Thoracic aorta (tissue), 2 donors: ENCODE measurements around the gene RPRML. TPM values are rescaled to one million over a fixed set of nuclear protein-coding genes. Genes with fewer than 3 reads are reported as not detected.
A peak's percentile ranks its signal among the peaks of the same experiment; 100 is the strongest.
"Not testable (repeated sequence)": the region's sequence is repeated elsewhere in the genome, so short reads cannot be mapped to it uniquely, and the experiment has no call there.

Experiments used
- ATAC-seq: fragments of 150-250 bp; one replicate; pipeline ENCODE4 v1.8.0; 2017; ENCODE audit warnings: low read depth; ENCODE audit not compliant: insufficient number of reproducible peaks, low FRiP score
- DNase-seq: peaks from one replicate; pipeline ENCODE4 v3.0.0-alpha.2; 2020; ENCODE audit warnings: low spot score
- H3K27ac ChIP-seq, 2 donors: fragments of 200-600 bp; sonication (generic); 1 replicate in 1 of 2; 2 replicates in 1 of 2; pipeline ENCODE4 v1.5.1; 2016; ENCODE audit warnings: mild to moderate bottlenecking in 2 of 2, moderate library complexity in 2 of 2
- H3K27me3 ChIP-seq: fragments of 200-600 bp; sonication (generic); replicated peaks from 2 replicates; pipeline ENCODE4 v1.6.0; 2016; ENCODE audit warnings: mild to moderate bottlenecking; ENCODE audit not compliant: insufficient read depth
- H3K36me3 ChIP-seq: fragments of 200-600 bp; sonication (generic); one replicate; pipeline ENCODE4 v1.5.1; 2016
- H3K4me1 ChIP-seq, 2 donors: fragments of 200-600 bp; sonication (generic); 1 replicate in 1 of 2; 2 replicates in 1 of 2; pipeline versions ENCODE4 v1.5.1 to v1.6.0; 2016; ENCODE audit warnings: low read depth in 2 of 2, mild to moderate bottlenecking in 1 of 2; ENCODE audit not compliant: control insufficient read depth in 1 of 2
- H3K4me3 ChIP-seq: fragments of 200-600 bp; sonication (generic); 2 replicates; pipeline ENCODE4 v1.5.1; 2016; ENCODE audit warnings: mild to moderate bottlenecking
- H3K9me3 ChIP-seq: fragments of 200-600 bp; sonication (generic); 2 replicates; pipeline ENCODE4 v1.5.1; 2016
- CTCF ChIP-seq: fragments of 200-600 bp; sonication (generic); IDR thresholded peaks from one replicate; pipeline ENCODE4 v1.5.1; 2019; ENCODE audit warnings: antibody characterized with exemption
- total RNA-seq, 2 donors: library from RNA; depleted of rRNA; stranded (reverse); fragments of >200 nt; gene quantifications; one replicate each; pipeline versions ENCODE4 v1.1.0 to v1.2.3, GENCODE V29; 2016

RPRML gene
- total RNA-seq, result not detected

- H3K9me3 ChIP-seq, result no peaks in the 10 kb centered on the region
- H3K4me1 ChIP-seq, result peaks cover 7 to 20% of the 10 kb centered on the region in 2 donors
- ATAC-seq, result no peak
- H3K4me3 ChIP-seq, result peak within 1 kb of the TSS; percentile 73
- peak; percentile 3 for TF ChIP-seq CTCF
- no peak for DNase-seq
- H3K36me3 ChIP-seq, result no peaks in the 10 kb centered on the region
- H3K27ac ChIP-seq, result no peak within 1 kb of the TSS
- peaks cover 5% of the 10 kb centered on the region for H3K27me3 ChIP-seq
Observed at GRCh38 chr17:46979147-46979863, at the start of gene RPRML. RPRML (minus strand) TSS chr17:46979253; CDS start chr17:46979007, 246 bp downstream.

- not testable (repeated sequence) for H3K4me3 ChIP-seq, DNase-seq, H3K27me3 ChIP-seq, ATAC-seq, H3K27ac ChIP-seq, H3K36me3 ChIP-seq, H3K9me3 ChIP-seq, H3K4me1 ChIP-seq
Observed at GRCh38 chr17:47016966-47017365, 37.9 kb upstream of the RPRML start.

GRCh38 chr17:47013341-47013740, 34.3 kb upstream of the RPRML start:
- no peak overlapping the region for H3K27ac ChIP-seq
- no peak for TF ChIP-seq CTCF
- no peaks in the 10 kb centered on the region for H3K4me1 ChIP-seq
- H3K27me3 ChIP-seq, result no peaks in the 10 kb centered on the region
- no peaks in the 10 kb centered on the region for H3K36me3 ChIP-seq
- DNase-seq (no peak), ATAC-seq (no peak)
- no peaks in the 10 kb centered on the region for H3K9me3 ChIP-seq
- no peak overlapping the region for H3K4me3 ChIP-seq

GRCh38 chr17:47012457-47012856, 33.4 kb upstream of the RPRML start:
- no peaks in the 10 kb centered on the region for H3K36me3 ChIP-seq
- H3K27me3 ChIP-seq, result no peaks in the 10 kb centered on the region
- TF ChIP-seq CTCF, result no peak
- H3K9me3 ChIP-seq, result no peaks in the 10 kb centered on the region
- no peaks in the 10 kb centered on the region for H3K4me1 ChIP-seq
- no peak for ATAC-seq
- no peak overlapping the region for H3K27ac ChIP-seq
- no peak for DNase-seq
- H3K4me3 ChIP-seq, result no peak overlapping the region

GRCh38 chr17:47009759-47010594, 30.9 kb upstream of the RPRML start:
- ATAC-seq (no peak), DNase-seq (no peak)
- no peak for TF ChIP-seq CTCF
- H3K4me3 ChIP-seq, result no peak overlapping the region
- no peaks in the 10 kb centered on the region for H3K27me3 ChIP-seq
- H3K4me1 ChIP-seq, result no peaks in the 10 kb centered on the region
- H3K36me3 ChIP-seq, result no peaks in the 10 kb centered on the region
- no peaks in the 10 kb centered on the region for H3K9me3 ChIP-seq
- H3K27ac ChIP-seq, result no peak overlapping the region
